Osteocyte (in vitro differentiated cells): ENCODE measurements around the gene PDE4D. TPM values are rescaled to one million over a fixed set of nuclear protein-coding genes. Genes with fewer than 3 reads are reported as not detected.
A peak's percentile ranks its signal among the peaks of the same experiment; 100 is the strongest.

ENCODE experiments used
- DNase-seq: peaks from one replicate; pipeline ENCODE4 v3.0.0; 2021; ENCODE audit warnings: mixed read lengths; ENCODE audit not compliant: unreplicated experiment; ENCODE audit errors: extremely low spot score
- H3K27ac Mint-ChIP-seq: one replicate; pipeline ENCODE4 v1.8.0; 2021; ENCODE audit warnings: mild to moderate bottlenecking, mixed read lengths; ENCODE audit not compliant: unreplicated experiment
- H3K27me3 Mint-ChIP-seq: one replicate; pipeline ENCODE4 v1.8.0; 2021; ENCODE audit warnings: mixed read lengths; ENCODE audit not compliant: unreplicated experiment
- H3K36me3 Mint-ChIP-seq: one replicate; pipeline ENCODE4 v1.8.0; 2021; ENCODE audit warnings: mixed read lengths; ENCODE audit not compliant: unreplicated experiment
- H3K4me1 Mint-ChIP-seq: one replicate; pipeline ENCODE4 v1.8.0; 2021; ENCODE audit warnings: mixed read lengths; ENCODE audit not compliant: unreplicated experiment
- H3K4me3 Mint-ChIP-seq: one replicate; pipeline ENCODE4 v1.8.0; 2021; ENCODE audit warnings: mild to moderate bottlenecking, moderate library complexity, mixed read lengths; ENCODE audit not compliant: unreplicated experiment
- H3K9me3 Mint-ChIP-seq: one replicate; pipeline ENCODE4 v1.8.0; 2021; ENCODE audit warnings: mixed read lengths; ENCODE audit not compliant: unreplicated experiment
- total RNA-seq: library from RNA; stranded (reverse); gene quantifications from 2 replicates; pipeline ENCODE4 v1.2.1, GENCODE V29; 2021
- TF ChIP-seq, protein P1 (sequence below): fragments of 200-600 bp; sonication (generic); IDR thresholded peaks from 2 replicates; pipeline ENCODE4 v1.5.0; 2021; ENCODE audit warnings: antibody characterized with exemption, mild to moderate bottlenecking, moderate library complexity

Gene PDE4D
- total RNA-seq, 1 donor from 2014 or later = 24.2 TPM

DNA sequence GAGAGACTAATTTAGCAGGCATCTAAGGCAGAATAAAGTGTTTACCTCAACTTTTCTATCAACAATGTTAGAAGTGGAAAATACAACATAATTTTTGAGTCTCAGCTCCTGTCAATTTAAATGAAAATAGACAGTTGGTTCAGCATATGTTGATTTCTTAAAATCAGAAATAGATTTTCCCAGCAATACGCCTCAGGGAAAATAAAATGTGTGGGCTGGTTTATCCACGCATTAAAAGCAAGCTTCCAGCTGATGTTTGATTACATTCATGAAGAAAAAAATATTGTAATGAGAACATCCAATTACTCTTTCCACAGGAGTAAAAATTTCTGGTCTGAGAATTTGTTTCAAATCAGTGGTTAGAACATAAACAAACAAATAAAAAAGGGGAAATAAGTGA, 166.3 kb downstream of the PDE4D start:
- Mint-ChIP-seq H3K27me3 (no peaks in the 10 kb centered on the region), H3K9me3 (no peaks in the 10 kb centered on the region), H3K4me1 (peaks cover 8% of the 10 kb centered on the region), H3K36me3 (no peaks in the 10 kb centered on the region), H3K27ac (no peak overlapping the region), H3K4me3 (no peak overlapping the region)
- TF ChIP-seq, protein P1, sequence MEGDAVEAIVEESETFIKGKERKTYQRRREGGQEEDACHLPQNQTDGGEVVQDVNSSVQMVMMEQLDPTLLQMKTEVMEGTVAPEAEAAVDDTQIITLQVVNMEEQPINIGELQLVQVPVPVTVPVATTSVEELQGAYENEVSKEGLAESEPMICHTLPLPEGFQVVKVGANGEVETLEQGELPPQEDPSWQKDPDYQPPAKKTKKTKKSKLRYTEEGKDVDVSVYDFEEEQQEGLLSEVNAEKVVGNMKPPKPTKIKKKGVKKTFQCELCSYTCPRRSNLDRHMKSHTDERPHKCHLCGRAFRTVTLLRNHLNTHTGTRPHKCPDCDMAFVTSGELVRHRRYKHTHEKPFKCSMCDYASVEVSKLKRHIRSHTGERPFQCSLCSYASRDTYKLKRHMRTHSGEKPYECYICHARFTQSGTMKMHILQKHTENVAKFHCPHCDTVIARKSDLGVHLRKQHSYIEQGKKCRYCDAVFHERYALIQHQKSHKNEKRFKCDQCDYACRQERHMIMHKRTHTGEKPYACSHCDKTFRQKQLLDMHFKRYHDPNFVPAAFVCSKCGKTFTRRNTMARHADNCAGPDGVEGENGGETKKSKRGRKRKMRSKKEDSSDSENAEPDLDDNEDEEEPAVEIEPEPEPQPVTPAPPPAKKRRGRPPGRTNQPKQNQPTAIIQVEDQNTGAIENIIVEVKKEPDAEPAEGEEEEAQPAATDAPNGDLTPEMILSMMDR = no peak
- DNase-seq = no peak

DNA sequence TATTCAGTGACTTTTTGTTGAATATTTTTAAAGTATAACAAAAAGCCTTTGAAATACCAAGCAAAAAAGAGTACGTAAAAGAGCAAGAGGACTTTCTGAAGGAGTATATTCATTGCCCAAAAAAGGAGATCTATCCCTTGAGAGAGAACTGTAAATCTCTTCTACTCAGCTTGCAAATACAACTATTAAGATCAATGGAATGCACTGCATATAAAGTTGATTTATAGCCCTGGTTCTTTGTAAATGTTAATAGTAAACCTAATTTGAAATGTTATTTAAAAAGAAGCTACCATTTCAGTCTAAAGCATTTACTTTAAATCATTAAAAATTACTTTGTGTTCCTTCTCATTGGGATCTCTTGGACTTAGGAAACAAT, 168.1 kb downstream of the PDE4D start:
- DNase-seq = no peak
- no peak overlapping the region for H3K27ac Mint-ChIP-seq
- no peak overlapping the region for H3K4me3 Mint-ChIP-seq
- TF ChIP-seq, protein P1 = no peak
- H3K27me3 Mint-ChIP-seq = no peaks in the 10 kb centered on the region
- peaks cover 8% of the 10 kb centered on the region for H3K4me1 Mint-ChIP-seq
- no peaks in the 10 kb centered on the region for H3K9me3 Mint-ChIP-seq
- H3K36me3 Mint-ChIP-seq = no peaks in the 10 kb centered on the region

DNA sequence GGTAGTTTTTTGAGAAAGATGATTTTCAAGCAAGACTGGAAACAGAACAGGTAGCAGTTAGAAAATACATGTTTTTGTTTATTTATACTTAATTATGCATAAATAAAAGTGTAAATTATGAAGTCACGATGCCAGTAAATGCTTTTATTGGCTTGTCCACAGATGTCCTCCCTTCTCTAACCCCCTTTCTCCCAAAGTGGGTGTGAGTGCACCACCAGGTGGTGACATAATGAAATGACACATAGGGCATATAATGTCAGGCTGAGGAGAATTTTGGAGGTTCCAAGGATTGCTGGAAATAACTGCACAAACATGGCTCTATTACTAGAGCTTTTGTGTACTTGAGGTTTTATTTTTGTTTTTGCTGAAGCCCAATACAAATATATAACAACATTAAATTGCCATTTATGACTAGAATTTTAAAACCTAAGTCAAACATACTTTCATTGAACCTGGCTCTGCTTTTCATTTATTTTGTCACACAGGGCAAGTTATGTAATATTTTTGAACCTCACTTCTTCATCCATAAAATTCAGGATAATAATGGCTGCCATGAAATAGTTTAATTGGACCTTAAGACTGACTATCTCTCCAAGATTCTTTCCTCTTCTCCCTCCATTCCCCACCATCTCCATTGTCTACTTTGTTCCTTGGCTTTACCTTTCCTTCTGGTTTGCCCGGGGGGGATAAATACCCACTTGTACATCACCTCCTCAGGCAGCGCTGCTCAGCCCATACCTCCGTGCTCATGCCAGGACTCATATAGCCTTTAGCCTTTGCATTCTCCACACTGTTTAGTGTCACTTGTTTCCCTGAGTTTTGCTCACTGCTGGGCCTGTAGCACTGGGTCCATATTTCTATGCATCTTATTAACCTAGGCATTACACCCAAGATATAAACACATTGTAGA, 168.8 kb downstream of the PDE4D start:
- H3K9me3 Mint-ChIP-seq = no peaks in the 10 kb centered on the region
- H3K27ac Mint-ChIP-seq = no peak overlapping the region
- H3K36me3 Mint-ChIP-seq = no peaks in the 10 kb centered on the region
- H3K4me3 Mint-ChIP-seq = no peak overlapping the region
- TF ChIP-seq, protein P1 = peak; percentile 71
- H3K27me3 Mint-ChIP-seq = no peaks in the 10 kb centered on the region
- DNase-seq = no peak
- peaks cover 8% of the 10 kb centered on the region for H3K4me1 Mint-ChIP-seq

DNA sequence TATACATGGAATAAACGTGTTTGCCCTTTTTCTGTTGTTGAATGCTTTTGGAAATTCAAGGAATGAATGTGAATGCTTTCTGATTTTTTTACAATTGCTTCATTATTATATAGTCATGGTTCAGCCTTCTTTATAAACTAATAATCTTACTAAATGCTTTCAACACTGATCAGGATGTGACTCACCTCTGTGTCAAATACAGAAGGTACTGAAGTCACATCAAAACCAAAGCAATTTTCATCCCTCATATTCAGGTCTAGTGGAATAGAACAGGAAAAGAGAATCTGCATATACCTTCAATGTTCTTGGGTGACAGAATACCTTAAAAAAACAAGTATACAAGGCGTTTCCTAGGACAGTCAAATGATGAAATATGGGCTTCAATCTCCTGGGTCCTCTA, 170.7 kb downstream of the PDE4D start:
- Mint-ChIP-seq H3K4me1 (peaks cover 4% of the 10 kb centered on the region), H3K4me3 (no peak overlapping the region), H3K36me3 (no peaks in the 10 kb centered on the region), H3K27me3 (no peaks in the 10 kb centered on the region), H3K9me3 (no peaks in the 10 kb centered on the region), H3K27ac (no peak overlapping the region)
- DNase-seq = no peak
- TF ChIP-seq, protein P1 = no peak

DNA sequence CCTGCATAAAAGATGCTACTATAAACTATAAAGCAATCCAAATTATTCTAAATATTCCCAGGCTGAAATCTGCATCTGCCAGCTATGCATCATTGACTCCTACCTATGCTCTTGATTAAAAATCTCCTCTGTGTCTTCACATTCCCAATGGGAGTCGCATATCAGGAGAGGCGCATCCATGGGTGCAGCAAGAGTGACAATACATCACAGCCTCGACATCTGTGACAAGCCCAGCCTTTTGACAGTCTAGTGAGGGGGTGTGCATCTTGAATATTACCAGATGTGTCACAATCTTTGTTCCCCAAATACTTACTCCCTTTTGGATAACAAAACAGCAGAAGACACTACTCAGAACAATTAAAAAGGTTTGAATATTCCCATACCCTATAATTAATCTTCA, 171.8 kb downstream of the PDE4D start:
- Mint-ChIP-seq H3K27ac (no peak overlapping the region), H3K4me3 (no peak overlapping the region), H3K9me3 (no peaks in the 10 kb centered on the region), H3K27me3 (no peaks in the 10 kb centered on the region), H3K4me1 (peaks cover 7% of the 10 kb centered on the region), H3K36me3 (no peaks in the 10 kb centered on the region)
- TF ChIP-seq, protein P1 = no peak
- no peak for DNase-seq
